ENCODE data around the gene FFAR1. TPM values are rescaled to one million over a fixed set of nuclear protein-coding genes. Genes with fewer than 3 reads are reported as not detected.
A peak's percentile ranks its signal among the peaks of the same experiment; 100 is the strongest.

Gene FFAR1
- total and polyA plus RNA-seq, 5 donors = not detected

GRCh38 chr19:35331551-35332214 is 16.0 kb upstream of the FFAR1 start:
- peak in 2 of 3 donors; percentile 11 to 33 for DNase-seq
- Histone ChIP-seq H3K27ac (ENCODE audit: low read length) (no peak overlapping the region), H3K27me3 (ENCODE audit: control insufficient read depth, insufficient read depth) (no peaks in the 10 kb centered on the region), H3K4me1 (ENCODE audit: control insufficient read depth, insufficient read depth, low read length) (no peaks in the 10 kb centered on the region), H3K4me3 (ENCODE audit: low read length) (no peak overlapping the region), H3K9me3 (ENCODE audit: control insufficient read depth, low read length) (no peaks in the 10 kb centered on the region)
- intact Hi-C loops (cut with DNase I) = no loop called here
- no peak for ATAC-seq
- WGBS = 87% methylated on average over 14 of the region's 14 CpGs

GRCh38 chr19:35332817-35333216 is 14.9 kb upstream of the FFAR1 start:
- WGBS = 52% methylated on average over 12 of the region's 12 CpGs
- no peaks in the 10 kb centered on the region for H3K27me3 ChIP-seq (ENCODE audit: control insufficient read depth, insufficient read depth)
- H3K4me3 ChIP-seq (ENCODE audit: low read length) = no peak overlapping the region

DNA sequence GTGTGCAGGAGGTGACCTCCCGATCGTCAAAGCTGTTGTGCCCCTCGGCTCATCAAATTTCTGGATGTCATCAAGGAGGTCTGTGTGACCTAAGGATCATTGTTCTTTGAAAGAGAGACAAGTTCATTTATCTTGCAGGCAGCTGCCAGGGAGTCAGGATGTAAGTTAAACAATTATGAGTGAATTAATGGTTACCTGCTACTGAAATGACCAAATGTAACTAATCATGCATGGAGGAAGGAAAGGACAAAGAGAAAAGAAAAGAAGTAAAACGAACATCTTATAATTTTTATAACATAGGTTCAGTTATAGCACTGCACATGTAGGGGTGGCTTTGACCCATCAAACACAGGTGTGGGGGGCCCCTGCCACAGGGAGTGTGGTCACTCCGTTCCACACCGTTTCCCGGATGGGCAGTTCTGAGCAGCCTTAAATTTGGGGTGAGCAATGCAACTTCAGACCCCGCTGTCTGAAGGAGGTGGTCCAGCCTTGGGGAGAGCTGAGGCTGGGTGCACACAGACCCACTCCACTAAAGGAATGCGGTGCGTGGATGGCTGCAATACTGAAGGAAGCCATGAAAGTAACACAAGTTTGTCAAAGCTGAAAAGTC is 13.5 kb upstream of the FFAR1 start:
- no peak for ATAC-seq

More at GRCh38 chr19:35332817-35333216, 14.9 kb upstream of the FFAR1 start:
- no peak overlapping the region for H3K27ac ChIP-seq (ENCODE audit: low read length)
- intact Hi-C loops (cut with DNase I) = no loop called here
- DNase-seq = peak in 2 of 3 donors; percentile 16 to 20
- no peaks in the 10 kb centered on the region for H3K9me3 ChIP-seq (ENCODE audit: control insufficient read depth, low read length)
- H3K4me1 ChIP-seq (ENCODE audit: control insufficient read depth, insufficient read depth, low read length) = no peaks in the 10 kb centered on the region
- no peak for ATAC-seq

DNA sequence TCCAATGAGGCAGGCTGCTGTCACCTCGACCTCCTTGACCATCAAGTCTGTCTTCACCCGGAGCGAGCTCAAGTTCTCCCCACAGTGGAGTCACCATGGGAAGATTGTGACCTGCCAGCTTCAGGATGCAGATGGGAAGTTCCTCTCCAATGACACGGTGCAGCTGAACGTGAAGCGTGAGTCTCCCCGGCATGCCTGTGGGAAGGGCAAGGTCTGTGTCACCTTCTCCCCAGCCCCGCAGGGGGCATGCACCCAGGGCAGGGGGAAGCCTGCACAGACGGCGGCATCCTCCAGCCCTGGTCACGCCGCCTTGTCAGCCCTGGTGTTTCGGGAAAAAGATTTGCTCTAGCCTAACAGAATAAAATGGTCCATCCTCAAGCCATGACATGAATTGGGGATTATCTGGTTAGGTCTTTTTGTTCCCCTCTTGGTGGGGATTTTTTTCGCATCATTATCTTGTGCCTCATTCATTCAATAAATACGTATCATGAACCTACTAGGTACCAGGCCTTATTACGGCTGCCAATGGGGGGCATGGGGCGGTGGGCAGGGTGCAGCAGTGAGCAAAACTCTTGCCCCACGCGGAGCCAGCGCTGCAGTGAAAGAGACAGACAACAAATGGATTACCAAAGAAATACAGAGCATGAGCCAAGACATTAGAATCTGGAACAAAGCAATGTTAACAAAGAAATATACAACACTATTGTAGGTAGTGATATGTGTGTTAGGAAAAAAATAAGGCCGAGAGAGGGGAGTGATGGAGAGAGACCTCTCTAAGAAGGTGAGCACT is 11.3 kb upstream of the FFAR1 start:
- 80% methylated on average over 21 of the region's 21 CpGs for WGBS
- H3K4me1 ChIP-seq (ENCODE audit: control insufficient read depth, insufficient read depth, low read length) = no peaks in the 10 kb centered on the region
- H3K27ac ChIP-seq (ENCODE audit: low read length) = no peak overlapping the region
- peak in 1 of 3 donors; percentile 3 for DNase-seq
- no peak overlapping the region for H3K4me3 ChIP-seq (ENCODE audit: low read length)
- intact Hi-C loops (cut with DNase I) = no loop called here
- no peaks in the 10 kb centered on the region for H3K9me3 ChIP-seq (ENCODE audit: control insufficient read depth, low read length)
- ATAC-seq = no peak
- no peaks in the 10 kb centered on the region for H3K27me3 ChIP-seq (ENCODE audit: control insufficient read depth, insufficient read depth)

More for the DNA sequence above, 13.5 kb upstream of the FFAR1 start:
- no peak overlapping the region for H3K27ac ChIP-seq (ENCODE audit: low read length)
- no peaks in the 10 kb centered on the region for H3K9me3 ChIP-seq (ENCODE audit: control insufficient read depth, low read length)
- no peaks in the 10 kb centered on the region for H3K4me1 ChIP-seq (ENCODE audit: control insufficient read depth, insufficient read depth, low read length)
- no peak overlapping the region for H3K4me3 ChIP-seq (ENCODE audit: low read length)
- WGBS = 79% methylated on average over 10 of the region's 10 CpGs
- peak in 1 of 3 donors; percentile 2 for DNase-seq
- intact Hi-C loops (cut with DNase I) = no loop called here
- no peaks in the 10 kb centered on the region for H3K27me3 ChIP-seq (ENCODE audit: control insufficient read depth, insufficient read depth)

GRCh38 chr19:35337097-35337983 is 10.4 kb upstream of the FFAR1 start:
- 83% methylated on average over 25 of the region's 25 CpGs for WGBS
- Histone ChIP-seq H3K4me1 (ENCODE audit: control insufficient read depth, insufficient read depth, low read length) (no peaks in the 10 kb centered on the region), H3K27me3 (ENCODE audit: control insufficient read depth, insufficient read depth) (no peaks in the 10 kb centered on the region), H3K4me3 (ENCODE audit: low read length) (no peak overlapping the region), H3K27ac (ENCODE audit: low read length) (no peak overlapping the region), H3K9me3 (ENCODE audit: control insufficient read depth, low read length) (no peaks in the 10 kb centered on the region)
- peak in 1 of 2 donors; percentile 29 for ATAC-seq
- intact Hi-C loops (cut with DNase I) = no loop called here
- DNase-seq = peak in 1 of 3 donors; percentile 8

DNA sequence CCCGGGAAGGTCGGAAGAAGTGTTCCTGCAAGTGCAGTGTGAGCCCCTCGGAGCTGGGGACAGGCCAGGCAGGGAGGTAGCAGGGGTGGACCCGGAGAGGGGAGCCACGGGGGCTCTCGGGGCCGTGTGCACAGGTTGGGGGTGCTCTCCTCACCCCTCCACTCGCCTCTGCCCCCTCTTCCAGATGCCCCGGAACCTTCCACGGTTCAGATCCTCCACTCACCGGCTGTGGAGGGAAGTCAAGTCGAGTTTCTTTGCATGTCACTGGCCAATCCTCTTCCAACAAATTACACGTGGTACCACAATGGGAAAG is 9.8 kb upstream of the FFAR1 start:
- peak in 1 of 3 donors; percentile 8 for DNase-seq
- Histone ChIP-seq H3K27ac (ENCODE audit: low read length) (no peak overlapping the region), H3K27me3 (ENCODE audit: control insufficient read depth, insufficient read depth) (no peaks in the 10 kb centered on the region), H3K9me3 (ENCODE audit: control insufficient read depth, low read length) (no peaks in the 10 kb centered on the region), H3K4me3 (ENCODE audit: low read length) (no peak overlapping the region), H3K4me1 (ENCODE audit: control insufficient read depth, insufficient read depth, low read length) (no peaks in the 10 kb centered on the region)
- intact Hi-C loops (cut with DNase I) = no loop called here
- 82% methylated on average over 13 of the region's 13 CpGs for WGBS
- no peak for ATAC-seq

GRCh38 chr19:35340431-35340830 is 7.3 kb upstream of the FFAR1 start:
- intact Hi-C loops (cut with DNase I) = no loop called here
- ATAC-seq (no peak), DNase-seq (peak in 1 of 3 donors; percentile 22)
- 82% methylated on average over 11 of the region's 11 CpGs for WGBS
- H3K4me3 ChIP-seq (ENCODE audit: low read length) = no peak overlapping the region
- no peaks in the 10 kb centered on the region for H3K9me3 ChIP-seq (ENCODE audit: control insufficient read depth, low read length)
- H3K4me1 ChIP-seq (ENCODE audit: control insufficient read depth, insufficient read depth, low read length) = no peaks in the 10 kb centered on the region
- no peak overlapping the region for H3K27ac ChIP-seq (ENCODE audit: low read length)
- no peaks in the 10 kb centered on the region for H3K27me3 ChIP-seq (ENCODE audit: control insufficient read depth, insufficient read depth)

DNA sequence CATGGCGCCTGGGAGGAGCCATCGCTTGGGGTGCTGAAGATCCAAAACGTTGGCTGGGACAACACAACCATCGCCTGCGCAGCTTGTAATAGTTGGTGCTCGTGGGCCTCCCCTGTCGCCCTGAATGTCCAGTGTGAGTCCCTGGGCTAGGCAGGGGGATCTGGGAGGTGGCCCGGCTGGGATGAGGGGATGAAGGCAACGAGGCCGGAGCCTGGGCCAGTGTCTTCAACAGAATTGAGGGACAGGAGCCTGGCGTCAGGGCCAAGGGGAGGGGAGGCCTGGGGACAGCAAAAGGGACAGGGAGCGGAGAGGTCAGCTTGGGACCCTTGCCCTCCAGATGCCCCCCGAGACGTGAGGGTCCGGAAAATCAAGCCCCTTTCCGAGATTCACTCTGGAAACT is 6.7 kb upstream of the FFAR1 start:
- 87% methylated on average over 16 of the region's 16 CpGs for WGBS
- DNase-seq (peak in 1 of 3 donors; percentile 13), ATAC-seq (no peak)
- no peaks in the 10 kb centered on the region for H3K9me3 ChIP-seq (ENCODE audit: control insufficient read depth, low read length)
- intact Hi-C loops (cut with DNase I) = no loop called here
- no peak overlapping the region for H3K27ac ChIP-seq (ENCODE audit: low read length)
- H3K4me3 ChIP-seq (ENCODE audit: low read length) = no peak overlapping the region
- H3K27me3 ChIP-seq (ENCODE audit: control insufficient read depth, insufficient read depth) = no peaks in the 10 kb centered on the region
- no peaks in the 10 kb centered on the region for H3K4me1 ChIP-seq (ENCODE audit: control insufficient read depth, insufficient read depth, low read length)

GRCh38 chr19:35341565-35342225 is 6.0 kb upstream of the FFAR1 start:
- DNase-seq (peak in 1 of 3 donors; percentile 45), ATAC-seq (no peak)
- WGBS = 86% methylated on average over 14 of the region's 14 CpGs
- no peak overlapping the region for H3K4me3 ChIP-seq (ENCODE audit: low read length)
- no peaks in the 10 kb centered on the region for H3K9me3 ChIP-seq (ENCODE audit: control insufficient read depth, low read length)
- no peaks in the 10 kb centered on the region for H3K4me1 ChIP-seq (ENCODE audit: control insufficient read depth, insufficient read depth, low read length)
- H3K27me3 ChIP-seq (ENCODE audit: control insufficient read depth, insufficient read depth) = no peaks in the 10 kb centered on the region
- intact Hi-C loops (cut with DNase I) = no loop called here
- H3K27ac ChIP-seq (ENCODE audit: low read length) = no peak overlapping the region

DNA sequence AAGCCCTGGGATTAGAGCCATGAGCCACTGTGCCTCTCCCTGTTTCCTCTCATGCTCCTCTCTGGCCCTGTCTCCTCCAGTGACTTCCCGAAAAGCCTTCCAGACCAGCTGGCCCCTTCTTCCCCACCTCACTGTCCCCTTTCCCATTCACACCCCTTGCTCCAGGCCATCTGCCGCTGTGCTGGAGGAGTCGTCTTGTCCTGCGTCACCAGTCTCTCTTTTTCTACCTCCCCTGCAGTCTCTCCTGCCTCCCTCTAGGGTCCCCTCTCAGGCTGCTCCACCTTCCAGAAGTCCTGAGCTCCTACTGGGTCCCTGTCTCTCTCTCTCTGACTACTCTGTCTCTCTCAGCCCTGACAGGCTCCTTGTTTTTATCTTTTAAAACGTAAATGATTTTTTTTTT is 5.3 kb upstream of the FFAR1 start:
- WGBS = 52% methylated on average over 5 of the region's 5 CpGs
- intact Hi-C loops (cut with DNase I) = no loop called here
- ATAC-seq (no peak), DNase-seq (peak in 1 of 3 donors; percentile 11)
- no peaks in the 10 kb centered on the region for H3K27me3 ChIP-seq (ENCODE audit: control insufficient read depth, insufficient read depth)
- H3K4me3 ChIP-seq (ENCODE audit: low read length) = no peak overlapping the region
- H3K4me1 ChIP-seq (ENCODE audit: control insufficient read depth, insufficient read depth, low read length) = no peaks in the 10 kb centered on the region
- H3K27ac ChIP-seq (ENCODE audit: low read length) = no peak overlapping the region
- no peaks in the 10 kb centered on the region for H3K9me3 ChIP-seq (ENCODE audit: control insufficient read depth, low read length)

Data from right cardiac atrium (tissue), 5 donors.